ENCODE data around the gene KIF20B.

KIF20B gene

DNA sequence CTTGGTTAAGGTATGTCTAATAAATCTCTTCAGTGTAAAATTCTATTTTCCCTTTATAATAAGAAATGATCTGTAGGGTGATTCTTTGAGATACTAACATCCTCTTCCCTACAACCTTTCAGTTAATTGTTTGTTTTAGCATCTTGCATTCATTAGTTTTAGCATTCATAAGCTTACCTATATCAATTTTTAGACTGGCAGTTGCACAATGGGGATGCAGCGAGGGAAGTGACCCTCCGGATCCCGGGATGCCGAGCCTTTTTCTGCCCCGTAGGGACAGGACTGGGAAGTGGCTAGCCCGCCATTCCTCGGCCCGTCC is 508 bp upstream of the KIF20B start:
- DNase-seq (ENCODE audit: insufficient read length, low spot score) (no peak), FAIRE-seq (no peak)
- TF ChIP-seq, protein P1, sequence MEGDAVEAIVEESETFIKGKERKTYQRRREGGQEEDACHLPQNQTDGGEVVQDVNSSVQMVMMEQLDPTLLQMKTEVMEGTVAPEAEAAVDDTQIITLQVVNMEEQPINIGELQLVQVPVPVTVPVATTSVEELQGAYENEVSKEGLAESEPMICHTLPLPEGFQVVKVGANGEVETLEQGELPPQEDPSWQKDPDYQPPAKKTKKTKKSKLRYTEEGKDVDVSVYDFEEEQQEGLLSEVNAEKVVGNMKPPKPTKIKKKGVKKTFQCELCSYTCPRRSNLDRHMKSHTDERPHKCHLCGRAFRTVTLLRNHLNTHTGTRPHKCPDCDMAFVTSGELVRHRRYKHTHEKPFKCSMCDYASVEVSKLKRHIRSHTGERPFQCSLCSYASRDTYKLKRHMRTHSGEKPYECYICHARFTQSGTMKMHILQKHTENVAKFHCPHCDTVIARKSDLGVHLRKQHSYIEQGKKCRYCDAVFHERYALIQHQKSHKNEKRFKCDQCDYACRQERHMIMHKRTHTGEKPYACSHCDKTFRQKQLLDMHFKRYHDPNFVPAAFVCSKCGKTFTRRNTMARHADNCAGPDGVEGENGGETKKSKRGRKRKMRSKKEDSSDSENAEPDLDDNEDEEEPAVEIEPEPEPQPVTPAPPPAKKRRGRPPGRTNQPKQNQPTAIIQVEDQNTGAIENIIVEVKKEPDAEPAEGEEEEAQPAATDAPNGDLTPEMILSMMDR (IDR thresholded peaks at IDR 0.05; ENCODE audit: insufficient read depth, missing control alignments): no peak

- FAIRE-seq: no peak
- DNase-seq (ENCODE audit: insufficient read length, low spot score): no peak
Measured at GRCh38 chr10:89702121-89702480, 711 bp downstream of the KIF20B start.

GRCh38 chr10:89705466-89705865 is 4.1 kb downstream of the KIF20B start:
- no peak for FAIRE-seq
- DNase-seq (ENCODE audit: insufficient read length, low spot score): no peak
- TF ChIP-seq, protein P1 (IDR thresholded peaks at IDR 0.05; ENCODE audit: insufficient read depth, missing control alignments): no peak

More at GRCh38 chr10:89702121-89702480, 711 bp downstream of the KIF20B start:
- TF ChIP-seq, protein P1 (IDR thresholded peaks at IDR 0.05; ENCODE audit: insufficient read depth, missing control alignments): no peak

DNA sequence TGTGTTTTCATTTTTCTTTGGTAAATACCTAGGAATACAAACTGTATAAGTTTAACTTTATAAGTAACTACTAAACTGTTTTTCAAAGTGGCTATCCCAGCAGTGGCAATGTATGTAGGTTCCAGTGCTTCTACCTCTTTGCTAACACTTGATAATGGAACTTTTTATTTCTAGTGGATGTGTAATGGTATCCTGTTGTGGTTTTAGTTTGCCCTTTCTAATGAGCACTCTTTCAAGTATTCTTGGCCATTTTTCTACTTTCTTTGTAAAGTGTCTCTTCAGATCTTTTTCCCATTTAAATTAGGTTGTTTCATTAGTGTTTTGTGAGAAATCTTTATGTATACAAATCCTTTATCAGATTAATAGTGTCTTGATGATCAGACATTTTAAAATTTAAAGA is 4.6 kb downstream of the KIF20B start:
- no peak for DNase-seq (ENCODE audit: insufficient read length, low spot score)
- no peak for FAIRE-seq
- TF ChIP-seq, protein P1 (IDR thresholded peaks at IDR 0.05; ENCODE audit: insufficient read depth, missing control alignments): no peak

- DNase-seq (ENCODE audit: insufficient read length, low spot score): no peak
- TF ChIP-seq, protein P1 (IDR thresholded peaks at IDR 0.05; ENCODE audit: insufficient read depth, missing control alignments): no peak
- no peak for FAIRE-seq
Measured at GRCh38 chr10:89707372-89707771, 6.0 kb downstream of the KIF20B start.

- FAIRE-seq: peak; percentile 25
- DNase-seq (ENCODE audit: insufficient read length, low spot score): no peak
- TF ChIP-seq, protein P1 (IDR thresholded peaks at IDR 0.05; ENCODE audit: insufficient read depth, missing control alignments): no peak
Measured at GRCh38 chr10:89710753-89711152, 9.4 kb downstream of the KIF20B start.

GRCh38 chr10:89734616-89735015 is 33.2 kb downstream of the KIF20B start:
- TF ChIP-seq, protein P1 (IDR thresholded peaks at IDR 0.05; ENCODE audit: insufficient read depth, missing control alignments): no peak

More at GRCh38 chr10:89734616-89735015, 33.2 kb downstream of the KIF20B start:
- no peak for DNase-seq (ENCODE audit: insufficient read length, low spot score)
- no peak for FAIRE-seq

All from D721Med (cell line).